Tibial nerve (tissue), 4 donors: ENCODE results near the gene RANBP3L. TPM values are rescaled to one million over a fixed set of nuclear protein-coding genes. Genes with fewer than 3 reads are reported as not detected.

Experiments used
- DNase-seq, 2 donors: peaks; one replicate each; pipeline ENCODE4 v3.0.0-alpha.2; 2019; ENCODE audit warnings: low spot score in 2 of 2
- H3K27ac ChIP-seq, 4 donors: fragments of 200-600 bp; sonication (generic) in 3 of 4; one replicate each; pipeline ENCODE4 v1.5.1; 2017 to 2019; ENCODE audit warnings: mild to moderate bottlenecking in 1 of 4
- H3K27me3 ChIP-seq, 2 donors: fragments of 200-600 bp; sonication (generic) in 1 of 2; one replicate each; pipeline versions ENCODE4 v1.5.1 to v1.6.0; 2017 to 2019
- H3K36me3 ChIP-seq, 3 donors: fragments of 200-600 bp; sonication (generic); one replicate each; pipeline ENCODE4 v1.5.1; 2018 to 2019
- H3K4me1 ChIP-seq, 4 donors: fragments of 200-600 bp; sonication (generic) in 3 of 4; one replicate each; pipeline ENCODE4 v1.5.1; 2017 to 2019
- H3K4me3 ChIP-seq, 4 donors: fragments of 200-600 bp; sonication (generic) in 3 of 4; one replicate each; pipeline ENCODE4 v1.5.1; 2017 to 2019; ENCODE audit warnings: mild to moderate bottlenecking in 1 of 4, moderate library complexity in 1 of 4
- H3K9me3 ChIP-seq, 4 donors: fragments of 200-600 bp; sonication (generic) in 3 of 4; one replicate each; pipeline ENCODE4 v1.5.1; 2017 to 2019
- EP300 ChIP-seq, 2 donors: sonication (generic); formaldehyde crosslinking; IDR thresholded peaks; one replicate each; pipeline ENCODE4 v1.6.1; 2017; ENCODE audit warnings: antibody characterized with exemption in 2 of 2, mild to moderate bottlenecking in 1 of 2
- POLR2A ChIP-seq, 2 donors: fragments of 450-650 bp; IDR thresholded peaks; one replicate each; pipeline ENCODE4 v1.6.1; 2017; ENCODE audit warnings: antibody characterized with exemption in 2 of 2, mild to moderate bottlenecking in 2 of 2, moderate library complexity in 2 of 2
- WGBS, 2 donors: methylation state at CpG; one replicate each; pipeline ENCODE4 v1.1.5; 2018; 5-methylcytosine and 5-hydroxymethylcytosine counted together
- total RNA-seq, 4 donors: library from RNA; depleted of rRNA; stranded (reverse); fragments of >200 nt; gene quantifications; one replicate each; pipeline ENCODE4 v1.1.0, GENCODE V29; 2016
- TF ChIP-seq, protein P1 (sequence below), 5 experiments: fragments of 200-600 bp in 3 of 5; fragments of 450-650 bp in 2 of 5; sonication (generic) in 3 of 5; IDR thresholded peaks; one replicate each; pipeline ENCODE4 v1.5.1; 2016 to 2019; ENCODE audit warnings: antibody characterized with exemption in 5 of 5, mild to moderate bottlenecking in 3 of 5, moderate library complexity in 2 of 5

Gene RANBP3L
- total RNA-seq, 4 donors from 2014 or later, result 2.1 to 21.6 (median 4.5) TPM

DNA sequence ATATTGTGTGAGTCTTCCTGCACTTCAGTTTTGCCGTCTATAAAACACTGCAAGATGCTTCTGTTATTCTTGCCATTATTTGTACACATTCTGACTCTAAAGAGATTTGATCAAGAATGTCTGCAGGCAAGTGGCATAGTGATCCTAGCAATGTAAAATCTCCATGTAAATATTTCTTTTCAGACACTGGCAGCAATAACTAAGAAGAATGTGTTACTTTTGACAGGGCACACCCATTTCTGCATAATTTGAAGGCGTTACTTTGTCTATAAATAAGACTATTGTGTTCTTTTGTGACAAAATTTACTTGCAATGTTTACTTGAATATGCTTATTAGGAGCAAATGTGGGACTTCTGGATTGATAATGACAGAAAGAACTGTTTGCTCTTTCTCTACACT lies 20.1 kb downstream of the RANBP3L start:
- no peak for DNase-seq
- H3K27me3 ChIP-seq, result no peaks in the 10 kb centered on the region
- H3K4me3 ChIP-seq, result no peak overlapping the region
- no peaks in the 10 kb centered on the region for H3K9me3 ChIP-seq
- WGBS, 2 donors, result 62 to 69% methylated on average over 2 of the region's 2 CpGs
- H3K4me1 ChIP-seq, result peaks cover 0 to 34% (median 0%) of the 10 kb centered on the region in 4 donors
- H3K36me3 ChIP-seq, result no peaks in the 10 kb centered on the region
- TF ChIP-seq EP300 (IDR thresholded peaks at IDR 0.05) (no peak), POLR2A (IDR thresholded peaks at IDR 0.05) (no peak)
- TF ChIP-seq, protein P1, sequence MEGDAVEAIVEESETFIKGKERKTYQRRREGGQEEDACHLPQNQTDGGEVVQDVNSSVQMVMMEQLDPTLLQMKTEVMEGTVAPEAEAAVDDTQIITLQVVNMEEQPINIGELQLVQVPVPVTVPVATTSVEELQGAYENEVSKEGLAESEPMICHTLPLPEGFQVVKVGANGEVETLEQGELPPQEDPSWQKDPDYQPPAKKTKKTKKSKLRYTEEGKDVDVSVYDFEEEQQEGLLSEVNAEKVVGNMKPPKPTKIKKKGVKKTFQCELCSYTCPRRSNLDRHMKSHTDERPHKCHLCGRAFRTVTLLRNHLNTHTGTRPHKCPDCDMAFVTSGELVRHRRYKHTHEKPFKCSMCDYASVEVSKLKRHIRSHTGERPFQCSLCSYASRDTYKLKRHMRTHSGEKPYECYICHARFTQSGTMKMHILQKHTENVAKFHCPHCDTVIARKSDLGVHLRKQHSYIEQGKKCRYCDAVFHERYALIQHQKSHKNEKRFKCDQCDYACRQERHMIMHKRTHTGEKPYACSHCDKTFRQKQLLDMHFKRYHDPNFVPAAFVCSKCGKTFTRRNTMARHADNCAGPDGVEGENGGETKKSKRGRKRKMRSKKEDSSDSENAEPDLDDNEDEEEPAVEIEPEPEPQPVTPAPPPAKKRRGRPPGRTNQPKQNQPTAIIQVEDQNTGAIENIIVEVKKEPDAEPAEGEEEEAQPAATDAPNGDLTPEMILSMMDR (IDR thresholded peaks at IDR 0.05), result no peak
- H3K27ac ChIP-seq, result no peak overlapping the region

DNA sequence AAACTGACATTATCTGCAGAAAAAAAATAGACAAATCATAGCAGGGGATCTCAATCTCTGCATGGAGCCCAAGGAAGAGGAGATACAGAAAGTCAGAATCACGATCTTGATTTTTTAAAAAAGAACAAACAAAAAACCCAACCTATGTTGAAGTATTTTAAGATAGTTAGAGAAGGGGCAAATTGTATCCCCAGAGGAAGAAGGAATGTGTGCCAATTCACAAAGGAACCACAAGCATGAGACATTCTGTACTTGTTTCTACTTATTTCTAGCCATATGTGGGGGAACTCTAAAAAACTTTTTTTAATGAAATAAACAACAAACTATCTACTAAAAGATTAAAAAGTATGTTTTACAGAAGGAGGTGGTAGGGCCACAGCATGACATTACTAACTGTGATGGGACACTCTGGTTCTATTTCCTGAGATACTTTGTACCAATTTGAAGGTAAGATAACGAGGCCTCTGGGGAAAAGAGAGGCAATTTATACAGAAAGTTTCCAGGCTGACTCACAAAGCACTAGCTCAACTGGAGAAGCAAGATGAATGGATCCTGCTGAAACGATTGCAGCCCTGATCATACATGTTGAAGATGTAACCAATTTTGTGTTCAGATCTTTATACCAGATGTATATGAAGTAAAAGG lies 22.5 kb downstream of the RANBP3L start:
- WGBS, 2 donors, result 33 to 44% methylated on average over 3 of the region's 3 CpGs
- Histone ChIP-seq H3K4me3 (no peak overlapping the region), H3K27ac (peak overlapping the region in 3 of 4 donors; percentile 45 to 57 (median 46))

DNA sequence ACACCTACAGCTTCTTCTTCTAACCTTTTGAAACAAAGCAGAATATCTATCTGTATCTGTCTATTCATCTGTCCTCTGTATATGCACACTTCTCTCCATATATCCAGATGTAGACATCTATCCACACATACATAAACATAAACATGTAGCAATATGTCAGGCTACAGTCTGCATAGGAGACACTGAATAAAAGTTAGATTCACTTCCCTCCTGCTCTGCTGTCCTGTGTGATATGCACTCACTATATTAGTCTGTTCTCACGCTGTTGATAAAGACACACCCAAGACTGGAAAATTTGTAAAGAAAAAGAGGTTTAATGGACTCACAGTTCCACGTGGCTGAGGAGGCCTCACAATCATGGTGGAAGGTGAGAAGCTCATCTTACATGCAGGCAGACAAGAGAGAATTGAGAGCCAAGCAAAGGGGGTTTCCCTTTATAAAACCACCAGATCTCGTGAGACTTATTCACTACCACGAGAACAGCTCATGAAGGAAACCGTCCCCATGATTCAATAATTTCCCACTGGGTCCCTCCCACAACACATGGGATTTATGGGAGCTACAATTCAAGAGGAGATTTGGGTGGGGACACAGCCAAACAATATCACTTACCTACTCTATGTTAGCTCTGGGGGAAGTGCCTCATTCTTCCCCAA lies 24.1 kb downstream of the RANBP3L start:
- no peaks in the 10 kb centered on the region for H3K36me3 ChIP-seq
- no peaks in the 10 kb centered on the region for H3K27me3 ChIP-seq
- no peak for TF ChIP-seq EP300 (IDR thresholded peaks at IDR 0.05)
- TF ChIP-seq POLR2A (IDR thresholded peaks at IDR 0.05), result no peak
- no peak overlapping the region for H3K4me3 ChIP-seq
- peaks cover 0 to 50% (median 0%) of the 10 kb centered on the region in 4 donors for H3K4me1 ChIP-seq
- no peak overlapping the region for H3K27ac ChIP-seq
- WGBS, 2 donors, result 57 to 69% methylated on average over 5 of the region's 5 CpGs
- no peak for DNase-seq
- no peaks in the 10 kb centered on the region for H3K9me3 ChIP-seq

More for the DNA sequence above, 22.5 kb downstream of the RANBP3L start:
- no peaks in the 10 kb centered on the region for H3K27me3 ChIP-seq
- no peak for DNase-seq
- no peaks in the 10 kb centered on the region for H3K36me3 ChIP-seq
- peaks cover 0 to 44% (median 0%) of the 10 kb centered on the region in 4 donors for H3K4me1 ChIP-seq
- TF ChIP-seq EP300 (IDR thresholded peaks at IDR 0.05), result no peak
- TF ChIP-seq, protein P1 (IDR thresholded peaks at IDR 0.05), result no peak
- TF ChIP-seq POLR2A (IDR thresholded peaks at IDR 0.05), result no peak
- H3K9me3 ChIP-seq, result no peaks in the 10 kb centered on the region

DNA sequence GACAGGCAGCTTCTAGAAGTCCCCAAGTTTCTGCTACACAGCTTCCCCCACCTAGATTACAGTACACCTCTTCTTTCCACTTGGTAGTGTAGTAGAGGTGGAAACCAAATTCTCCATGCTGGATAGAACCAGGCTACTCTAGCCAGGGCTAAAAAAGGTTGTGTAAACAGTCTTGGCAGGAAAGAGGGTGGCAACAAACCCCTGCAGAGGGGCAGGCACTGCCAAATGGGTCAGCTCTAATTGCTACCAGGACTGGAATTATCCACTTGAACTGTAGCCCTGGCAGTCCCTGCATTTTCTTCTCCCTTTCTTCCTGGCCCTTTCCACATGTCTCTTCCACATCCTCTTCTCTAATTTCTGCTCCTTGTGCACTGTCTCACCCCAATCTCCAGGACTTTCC lies 24.8 kb downstream of the RANBP3L start:
- Histone ChIP-seq H3K4me3 (no peak overlapping the region), H3K9me3 (no peaks in the 10 kb centered on the region), H3K27ac (no peak overlapping the region), H3K27me3 (no peaks in the 10 kb centered on the region), H3K36me3 (no peaks in the 10 kb centered on the region), H3K4me1 (peaks cover 0 to 47% (median 0%) of the 10 kb centered on the region in 4 donors)
- DNase-seq, result no peak
- TF ChIP-seq, protein P1 (IDR thresholded peaks at IDR 0.05), result no peak
- TF ChIP-seq EP300 (IDR thresholded peaks at IDR 0.05) (no peak), POLR2A (IDR thresholded peaks at IDR 0.05) (no peak)

DNA sequence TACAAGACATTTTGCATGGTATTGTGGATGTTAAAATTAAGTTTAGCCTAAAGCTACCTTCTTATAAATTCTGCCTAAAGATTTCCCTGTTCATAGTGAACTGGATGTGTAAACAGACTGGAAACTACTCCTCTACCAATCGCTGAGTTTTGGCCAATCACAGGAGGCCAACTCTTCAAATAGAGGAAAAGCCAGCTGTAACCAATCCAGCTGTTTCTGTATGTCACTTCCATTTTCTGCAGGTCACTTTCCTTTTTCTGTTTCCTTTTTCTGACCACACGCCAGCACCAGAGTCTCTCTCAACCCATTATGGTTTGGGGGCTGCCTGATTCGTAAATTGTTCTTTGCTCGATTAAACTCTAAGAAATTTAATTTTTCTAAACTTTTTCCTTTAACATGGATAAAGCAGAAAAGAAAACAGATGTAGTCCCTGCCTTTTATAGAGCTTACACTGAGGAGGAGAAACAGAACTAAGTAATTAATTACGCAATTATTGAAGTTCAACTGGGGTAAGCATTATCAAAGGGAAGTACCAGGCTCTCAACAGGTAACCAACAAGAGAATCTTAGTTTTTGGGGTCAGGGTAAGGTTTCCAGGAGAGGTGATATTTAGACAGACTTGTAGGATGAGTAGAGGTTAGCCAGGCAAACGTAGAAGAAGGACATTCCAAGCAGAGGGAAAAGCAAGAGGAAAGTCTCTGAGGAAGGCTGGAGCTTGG lies 27.7 kb downstream of the RANBP3L start:
- Histone ChIP-seq H3K4me1 (peaks cover 0 to 42% (median 0%) of the 10 kb centered on the region in 4 donors), H3K9me3 (no peaks in the 10 kb centered on the region), H3K27ac (no peak overlapping the region), H3K4me3 (no peak overlapping the region), H3K27me3 (no peaks in the 10 kb centered on the region), H3K36me3 (no peaks in the 10 kb centered on the region)
- WGBS, 2 donors, result 74 to 78% methylated on average over 6 of the region's 6 CpGs
- no peak for DNase-seq
- TF ChIP-seq EP300 (IDR thresholded peaks at IDR 0.05), result no peak
- TF ChIP-seq, protein P1 (IDR thresholded peaks at IDR 0.05), result no peak
- no peak for TF ChIP-seq POLR2A (IDR thresholded peaks at IDR 0.05)
